Ectodermal cell (in vitro differentiated cells): ENCODE measurements around the gene VANGL2.

Experiments used
- H3K27ac ChIP-seq: 2 replicates; pipeline ENCODE4 v1.7.0; 2013; ENCODE audit warnings: mild to moderate bottlenecking, low read depth, low read length; ENCODE audit not compliant: insufficient read depth, poor library complexity, severe bottlenecking
- H3K27me3 ChIP-seq: 2 replicates; pipeline ENCODE4 v1.7.0; 2013; ENCODE audit warnings: mild to moderate bottlenecking, low read length; ENCODE audit not compliant: insufficient read depth, control insufficient read depth, poor library complexity, severe bottlenecking
- H3K36me3 ChIP-seq: one replicate; pipeline ENCODE4 v1.7.0; 2013; ENCODE audit warnings: low read length; ENCODE audit not compliant: control insufficient read depth, insufficient read depth
- H3K4me1 ChIP-seq: one replicate; pipeline ENCODE4 v1.7.0; 2013; ENCODE audit warnings: low read length; ENCODE audit not compliant: control insufficient read depth, insufficient read depth
- H3K4me3 ChIP-seq: 2 replicates; pipeline ENCODE4 v1.7.0; 2013; ENCODE audit warnings: low read depth, low read length, control low read depth; ENCODE audit not compliant: insufficient read depth
- H3K9me3 ChIP-seq: 2 replicates; pipeline ENCODE4 v1.7.0; 2013; ENCODE audit warnings: mild to moderate bottlenecking, low read length, moderate library complexity; ENCODE audit not compliant: control insufficient read depth
- WGBS, 2 experiments: methylation state at CpG; one replicate each; pipeline ENCODE4 v1.1.7; 2013; ENCODE audit warnings: missing lambda C conversion rate in 2 of 2; 5-methylcytosine and 5-hydroxymethylcytosine counted together

The VANGL2 gene

GRCh38 chr1:160405331-160405877, 5.0 kb downstream of the VANGL2 start:
- Histone ChIP-seq H3K36me3 (peaks cover 7% of the 10 kb centered on the region), H3K9me3 (no peaks in the 10 kb centered on the region), H3K4me1 (peaks cover 81% of the 10 kb centered on the region), H3K4me3 (no peak overlapping the region), H3K27me3 (no peaks in the 10 kb centered on the region), H3K27ac (no peak overlapping the region)
- WGBS, 2 experiments: 95 to 99% methylated on average over 2 of the region's 2 CpGs

GRCh38 chr1:160406131-160406968, 6.0 kb downstream of the VANGL2 start:
- Histone ChIP-seq H3K4me3 (no peak overlapping the region), H3K27ac (no peak overlapping the region), H3K4me1 (peaks cover 86% of the 10 kb centered on the region), H3K27me3 (no peaks in the 10 kb centered on the region), H3K36me3 (peaks cover 7% of the 10 kb centered on the region), H3K9me3 (no peaks in the 10 kb centered on the region)
- 87 to 91% methylated on average over 15 of the region's 15 CpGs for WGBS, 2 experiments

GRCh38 chr1:160407839-160408801, 7.8 kb downstream of the VANGL2 start:
- no peak overlapping the region for H3K27ac ChIP-seq
- H3K4me1 ChIP-seq: peaks cover 94% of the 10 kb centered on the region
- no peak overlapping the region for H3K4me3 ChIP-seq
- 91 to 93% methylated on average over 12 of the region's 12 CpGs for WGBS, 2 experiments
- H3K27me3 ChIP-seq: no peaks in the 10 kb centered on the region
- H3K36me3 ChIP-seq: peaks cover 7% of the 10 kb centered on the region
- no peaks in the 10 kb centered on the region for H3K9me3 ChIP-seq

- no peaks in the 10 kb centered on the region for H3K27me3 ChIP-seq
- H3K4me1 ChIP-seq: peaks cover 94% of the 10 kb centered on the region
- H3K36me3 ChIP-seq: peaks cover 7% of the 10 kb centered on the region
- peak overlapping the region; percentile 62 for H3K27ac ChIP-seq
- no peaks in the 10 kb centered on the region for H3K9me3 ChIP-seq
- WGBS, 2 experiments: 90 to 93% methylated on average over 4 of the region's 4 CpGs
- no peak overlapping the region for H3K4me3 ChIP-seq
Measured at GRCh38 chr1:160408864-160409263, 8.5 kb downstream of the VANGL2 start.

- Histone ChIP-seq H3K27ac (peak overlapping the region; percentile 98), H3K4me1 (peaks cover 94% of the 10 kb centered on the region), H3K9me3 (no peaks in the 10 kb centered on the region), H3K36me3 (peaks cover 7% of the 10 kb centered on the region), H3K27me3 (no peaks in the 10 kb centered on the region), H3K4me3 (no peak overlapping the region)
- WGBS, 2 experiments: 89 to 93% methylated on average over 5 of the region's 5 CpGs
Measured at GRCh38 chr1:160409486-160409885, 9.1 kb downstream of the VANGL2 start.

- Histone ChIP-seq H3K27ac (peak overlapping the region; percentile 98), H3K36me3 (peaks cover 7% of the 10 kb centered on the region), H3K4me3 (peak overlapping the region; percentile 7), H3K9me3 (no peaks in the 10 kb centered on the region), H3K4me1 (peaks cover 93% of the 10 kb centered on the region), H3K27me3 (no peaks in the 10 kb centered on the region)
- WGBS, 2 experiments: 26 to 29% methylated on average over 19 of the region's 19 CpGs
Measured at GRCh38 chr1:160410406-160411005, 10.1 kb downstream of the VANGL2 start.

GRCh38 chr1:160411271-160412027, 11.1 kb downstream of the VANGL2 start:
- H3K4me1 ChIP-seq: peaks cover 88% of the 10 kb centered on the region
- no peaks in the 10 kb centered on the region for H3K27me3 ChIP-seq
- H3K36me3 ChIP-seq: peaks cover 13% of the 10 kb centered on the region
- peak overlapping the region; percentile 98 for H3K27ac ChIP-seq
- no peaks in the 10 kb centered on the region for H3K9me3 ChIP-seq
- peak overlapping the region; percentile 1 for H3K4me3 ChIP-seq
- 34 to 38% methylated on average over 6 of the region's 6 CpGs for WGBS, 2 experiments

GRCh38 chr1:160412028-160412362, 11.6 kb downstream of the VANGL2 start:
- Histone ChIP-seq H3K4me1 (peaks cover 84% of the 10 kb centered on the region), H3K27ac (peak overlapping the region; percentile 19), H3K36me3 (peaks cover 17% of the 10 kb centered on the region), H3K27me3 (no peaks in the 10 kb centered on the region), H3K9me3 (no peaks in the 10 kb centered on the region), H3K4me3 (no peak overlapping the region)
- WGBS, 2 experiments: 79 to 84% methylated on average over 2 to 3 of the region's 3 CpGs

GRCh38 chr1:160413716-160414115, 13.4 kb downstream of the VANGL2 start:
- Histone ChIP-seq H3K27ac (no peak overlapping the region), H3K9me3 (no peaks in the 10 kb centered on the region), H3K36me3 (peaks cover 17% of the 10 kb centered on the region), H3K4me1 (peaks cover 67% of the 10 kb centered on the region), H3K27me3 (no peaks in the 10 kb centered on the region), H3K4me3 (no peak overlapping the region)
- 89 to 92% methylated on average over 3 of the region's 3 CpGs for WGBS, 2 experiments
